A549 (cell line): ENCODE results near the gene ROR2. TPM values are rescaled to one million over a fixed set of nuclear protein-coding genes. Genes with fewer than 3 reads are reported as not detected.

Source experiments
- ATAC-seq, 2 experiments: fragments of 200-7000 bp in 1 of 2; fragments of >200 bp in 1 of 2; cut with Nextera tagmentation in 1 of 2; cut with Tn5 transposase in 1 of 2; 3 replicates each; pipeline versions ENCODE4 v1.8.0 to v1.9.1; 2018 to 2020; ENCODE audit warnings: mild to moderate bottlenecking in 1 of 2, moderate library complexity in 1 of 2
- CTCF ChIA-PET: fragments of 300-600 bp; sonication (Branson Sonifier 250); formaldehyde crosslinking; extraction: SDS; loops from one replicate; lab custom pipeline; 2021; ENCODE audit warnings: antibody characterized with exemption, inconsistent platforms; lab: Yijun Ruan, JAX
- POLR2A ChIA-PET: fragments of 350-600 bp; formaldehyde crosslinking; extraction: SDS; loops from one replicate; lab custom pipeline; 2021; ENCODE audit warnings: antibody characterized with exemption, inconsistent platforms; lab: Yijun Ruan, JAX
- DNase-seq, 2 experiments: peaks; one replicate each; pipeline versions ENCODE4 v3.0.0 to v3.0.0-alpha.2; 2011 to 2016; ENCODE audit warnings: low read depth in 1 of 2, low spot score in 1 of 2
- FAIRE-seq: peaks from 2 replicates; lab custom pipeline; 2011; peaks lifted over from hg19 to GRCh38; lab: Jason Lieb, UNC
- H3K27ac ChIP-seq, 2 experiments: fragments of >200 bp; sonication (Bioruptor Twin); formaldehyde crosslinking; 3 replicates each; pipeline ENCODE4 v1.5.1; 2016 to 2017
- H3K4me1 ChIP-seq: fragments of >200 bp; sonication (Bioruptor Twin); formaldehyde crosslinking; 3 replicates; pipeline ENCODE4 v1.6.1; 2016
- H3K4me2 ChIP-seq: fragments of >200 bp; sonication (Bioruptor Twin); formaldehyde crosslinking; 3 replicates; pipeline ENCODE4 v1.6.1; 2016
- H3K4me3 ChIP-seq: fragments of >200 bp; sonication (Bioruptor Twin); formaldehyde crosslinking; 3 replicates; pipeline ENCODE4 v1.5.1; 2016
- H3K9me3 ChIP-seq: fragments of >200 bp; sonication (Bioruptor Twin); formaldehyde crosslinking; 3 replicates; pipeline ENCODE4 v1.6.1; 2016
- ATOH8 ChIP-seq: fragments of 250-450 bp; sonication (Bioruptor Pico); IDR thresholded peaks from 2 replicates; pipeline ENCODE4 v1.5.0; 2020; ENCODE audit warnings: low read depth, mild to moderate bottlenecking, moderate library complexity
- CBX2 ChIP-seq: fragments of 200-600 bp; sonication (generic); IDR thresholded peaks from 2 replicates; pipeline ENCODE4 v1.6.1; 2016; ENCODE audit warnings: low read depth, mild to moderate bottlenecking, borderline replicate concordance
- CBX8 ChIP-seq: fragments of 200-600 bp; sonication (generic); IDR thresholded peaks from 2 replicates; pipeline ENCODE4 v1.6.1; 2016
- CHD4 ChIP-seq: fragments of 200-600 bp; sonication (generic); IDR thresholded peaks from 2 replicates; pipeline ENCODE4 v1.6.1; 2016; ENCODE audit warnings: antibody characterized with exemption, mild to moderate bottlenecking, borderline replicate concordance
- CTCF ChIP-seq: fragments of >200 bp; sonication (Bioruptor Twin); formaldehyde crosslinking; IDR thresholded peaks from 3 replicates; pipeline ENCODE4 v1.5.1; 2016
- FOSL2 ChIP-seq, 2 experiments: fragments of 450-650 bp in 1 of 2; fragments of >200 bp in 1 of 2; sonication (Bioruptor Twin) in 1 of 2; formaldehyde crosslinking; IDR thresholded peaks; 2 replicates each; pipeline versions ENCODE4 v1.5.0 to v1.6.1; 2016 to 2020; ENCODE audit warnings: mild to moderate bottlenecking in 1 of 2, moderate library complexity in 1 of 2
- FOXS1 ChIP-seq: fragments of 250-450 bp; sonication (Bioruptor Pico); IDR thresholded peaks from 2 replicates; pipeline ENCODE4 v1.5.0; 2020; ENCODE audit warnings: mild to moderate bottlenecking, moderate library complexity
- HEYL ChIP-seq: fragments of 250-450 bp; sonication (Bioruptor Pico); IDR thresholded peaks from 2 replicates; pipeline ENCODE4 v1.8.0; 2021; ENCODE audit warnings: mild to moderate bottlenecking, moderate library complexity
- HMGXB4 ChIP-seq: fragments of 250-450 bp; sonication (Bioruptor Pico); IDR thresholded peaks from 2 replicates; pipeline ENCODE4 v1.5.0; 2021; ENCODE audit warnings: mild to moderate bottlenecking, moderate library complexity, borderline replicate concordance
- HOXA7 ChIP-seq: fragments of 250-450 bp; sonication (Bioruptor Pico); IDR thresholded peaks from 2 replicates; pipeline ENCODE4 v1.5.0; 2020; ENCODE audit warnings: mild to moderate bottlenecking, moderate library complexity
- MAFK ChIP-seq: fragments of 450-650 bp; IDR thresholded peaks from 2 replicates; pipeline ENCODE4 v1.6.1; 2014; ENCODE audit not compliant: partially characterized antibody
- NFE2L2 ChIP-seq: fragments of 150-350 bp; conservative IDR thresholded peaks from 2 replicates; pipeline ENCODE4 v1.6.1; 2014; ENCODE audit warnings: low read length
- PBX3 ChIP-seq: IDR thresholded peaks from 2 replicates; pipeline ENCODE4 v1.6.1; 2012
- POLR2A ChIP-seq: IDR thresholded peaks from 2 replicates; pipeline ENCODE4 v1.6.1; 2012; ENCODE audit warnings: mild to moderate bottlenecking, low read length
- RCOR1 ChIP-seq: fragments of 150-350 bp; IDR thresholded peaks from 2 replicates; pipeline ENCODE4 v1.6.1; 2014; ENCODE audit warnings: antibody characterized with exemption, low read length, low read depth
- SREBF2 ChIP-seq: fragments of 450-650 bp; IDR thresholded peaks from 2 replicates; pipeline ENCODE4 v1.6.1; 2014; ENCODE audit warnings: mild to moderate bottlenecking, moderate library complexity
- TFCP2L1 ChIP-seq: fragments of 250-450 bp; sonication (Bioruptor Pico); IDR thresholded peaks from 2 replicates; pipeline ENCODE4 v1.5.0; 2021; ENCODE audit warnings: mild to moderate bottlenecking
- TP53 ChIP-seq: fragments of 250-450 bp; sonication (Bioruptor Pico); IDR thresholded peaks from 2 replicates; pipeline ENCODE4 v1.5.0; 2021; ENCODE audit warnings: mild to moderate bottlenecking, moderate library complexity
- USF2 ChIP-seq: fragments of 450-650 bp; IDR thresholded peaks from 2 replicates; pipeline ENCODE4 v1.6.1; 2014; ENCODE audit warnings: antibody characterized with exemption
- ZFP36 ChIP-seq: fragments of 450-650 bp; IDR thresholded peaks from 2 replicates; pipeline ENCODE4 v1.6.1; 2014; ENCODE audit warnings: borderline replicate concordance; ENCODE audit not compliant: partially characterized antibody
- ZNF302 ChIP-seq: fragments of 250-450 bp; sonication (Bioruptor Pico); IDR thresholded peaks from 2 replicates; pipeline ENCODE4 v1.9.0; 2021; ENCODE audit warnings: inconsistent platforms, mild to moderate bottlenecking, moderate library complexity
- WGBS: methylation state at CpG from one replicate; pipeline ENCODE4 v1.1.6; 2017; ENCODE audit errors: missing lambda C conversion rate; 5-methylcytosine and 5-hydroxymethylcytosine counted together
- polyA plus RNA-seq, 4 experiments: library from polyadenylated mRNA; depleted of rRNA in 3 of 4; stranded (reverse); fragments of >200 nt; fragmentation: RNase III in 1 of 4; extraction: RNeasy Plus Mini Kit Qiagen cat#74134 plus additional on column Dnase treatment in 1 of 4; gene quantifications; 2 replicates in 3 of 4; 3 replicates in 1 of 4; pipeline ENCODE4 v1.2.3, GENCODE V29; 2011 to 2017

Gene ROR2
- polyA plus RNA-seq, 2 of the 4 experiments (the other 2 are of a cell fraction), result 0.12 to 0.53 TPM

- TF ChIP-seq CBX8 (no peak), TFCP2L1 (CRISPR knock-in tag) (no peak)
Observed at GRCh38 chr9:91582181-91582580, 367.8 kb downstream of the ROR2 start (continued).

- 0 out of 6 replicates have a peak, but pooled peaks of 1 of the 2 experiments have one; percentile 41 for ATAC-seq
- H3K9me3 ChIP-seq, result no peaks in the 10 kb centered on the region
- no peak for TF ChIP-seq HOXA7
- no peak for TF ChIP-seq CBX2
- TF ChIP-seq CTCF, result no peak
- no peak for TF ChIP-seq ZFP36
- no peak for TF ChIP-seq RCOR1
- TF ChIP-seq FOXS1 (CRISPR knock-in tag), result no peak
- no peak for TF ChIP-seq PBX3
- TF ChIP-seq USF2, result no peak
- no peak for TF ChIP-seq ZNF302 (CRISPR knock-in tag)
- no peak for TF ChIP-seq TP53 (CRISPR knock-in tag)
- TF ChIP-seq FOSL2 (IDR thresholded peaks at IDR 0.05), result no peak
- TF ChIP-seq FOSL2 (CRISPR knock-in tag; IDR thresholded peaks at IDR 0.05), result no peak
- TF ChIP-seq MAFK, result no peak
- TF ChIP-seq HEYL (CRISPR knock-in tag), result no peak
- TF ChIP-seq POLR2A, result no peak
- TF ChIP-seq NFE2L2, result no peak
- no peak for TF ChIP-seq CHD4
- TF ChIP-seq ATOH8 (CRISPR knock-in tag), result no peak
- no peak for TF ChIP-seq SREBF2
- no peak for TF ChIP-seq HMGXB4 (CRISPR knock-in tag)
- H3K4me1 ChIP-seq, result no peaks in the 10 kb centered on the region
- FAIRE-seq, result no peak
- POLR2A ChIA-PET, result no interaction called here
- CTCF ChIA-PET, result interaction anchor here (2.4 kb wide), 1 partner anchor 665 kb away, joined by 8 read pairs; no protein-coding TSS in a partner anchor
- WGBS, result 26% methylated on average over 2 of the region's 2 CpGs
- H3K4me2 ChIP-seq, result no peak overlapping the region
- no peak for DNase-seq
- H3K27ac ChIP-seq, result no peak overlapping the region
- no peak overlapping the region for H3K4me3 ChIP-seq
Observed at GRCh38 chr9:91580136-91580535, 369.9 kb downstream of the ROR2 start.
